Upper lobe of left lung (tissue), 4 donors: ENCODE measurements around the gene ADAMTS17.

Experiments
- CTCF ChIP-seq, 6 experiments: fragments of 450-650 bp in 4 of 6; fragments of 200-600 bp in 2 of 6; sonication (generic) in 2 of 6; IDR thresholded peaks; one replicate each; pipeline ENCODE4 v1.5.1; 2016 to 2019; ENCODE audit warnings: antibody characterized with exemption in 6 of 6
- POLR2A ChIP-seq, 4 donors: fragments of 450-650 bp; IDR thresholded peaks; one replicate each; pipeline ENCODE4 v1.5.1; 2016 to 2017; ENCODE audit warnings: antibody characterized with exemption in 4 of 4, mild to moderate bottlenecking in 2 of 4
- POLR2AphosphoS5 ChIP-seq, 2 donors: sonication (generic); formaldehyde crosslinking; IDR thresholded peaks; one replicate each; pipeline ENCODE4 v1.5.1; 2017; ENCODE audit warnings: antibody characterized with exemption in 2 of 2

- no peak for TF ChIP-seq CTCF (IDR thresholded peaks at IDR 0.05)
- TF ChIP-seq POLR2A (IDR thresholded peaks at IDR 0.05): no peak
- no peak for TF ChIP-seq POLR2AphosphoS5 (IDR thresholded peaks at IDR 0.05)
Measured at GRCh38 chr15:100143378-100143777, 198.4 kb downstream of the ADAMTS17 start.
